ENCODE results near the gene CPXM1.

The CPXM1 gene

GRCh38 chr20:2767768-2768631 is 32.4 kb downstream of the CPXM1 start:
- no peak for TF ChIP-seq ZC3H10 (CRISPR knock-in tag; IDR thresholded peaks at IDR 0.05)
- TF ChIP-seq TSHZ2 (CRISPR knock-in tag; IDR thresholded peaks at IDR 0.05) = no peak
- no peak for TF ChIP-seq PATZ1 (CRISPR knock-in tag; IDR thresholded peaks at IDR 0.05; ENCODE audit: borderline replicate concordance)
- TF ChIP-seq GLIS3 (CRISPR knock-in tag; IDR thresholded peaks at IDR 0.05) = no peak
- TF ChIP-seq CSRNP3 (CRISPR knock-in tag; IDR thresholded peaks at IDR 0.05) = no peak
- TF ChIP-seq TOX (CRISPR knock-in tag; IDR thresholded peaks at IDR 0.05; ENCODE audit: borderline replicate concordance) = no peak
- no peak for TF ChIP-seq SNAI2 (CRISPR knock-in tag; IDR thresholded peaks at IDR 0.05)
- no peak for TF ChIP-seq ZFP3 (CRISPR knock-in tag; IDR thresholded peaks at IDR 0.05)
- no peak for TF ChIP-seq RARB (CRISPR knock-in tag; IDR thresholded peaks at IDR 0.05)
- ATAC-seq = peak; percentile 90

GRCh38 chr20:2763186-2763585 is 37.2 kb downstream of the CPXM1 start:
- TF ChIP-seq BACH2 (CRISPR knock-in tag; IDR thresholded peaks at IDR 0.05; ENCODE audit: borderline replicate concordance) (no peak), ARNTL (CRISPR knock-in tag; IDR thresholded peaks at IDR 0.05; ENCODE audit: borderline replicate concordance, low read depth) (no peak), OSR1 (CRISPR knock-in tag; IDR thresholded peaks at IDR 0.05) (no peak), TOX (CRISPR knock-in tag; IDR thresholded peaks at IDR 0.05; ENCODE audit: borderline replicate concordance) (no peak), ZNF8 (CRISPR knock-in tag; IDR thresholded peaks at IDR 0.05) (no peak), CREB5 (CRISPR knock-in tag; IDR thresholded peaks at IDR 0.05; ENCODE audit: low read depth) (no peak), TSHZ2 (CRISPR knock-in tag; IDR thresholded peaks at IDR 0.05) (no peak), PATZ1 (CRISPR knock-in tag; IDR thresholded peaks at IDR 0.05; ENCODE audit: borderline replicate concordance) (no peak), ISL1 (CRISPR knock-in tag; IDR thresholded peaks at IDR 0.05) (no peak), ESRRG (CRISPR knock-in tag; IDR thresholded peaks at IDR 0.05) (no peak), ZC3H10 (CRISPR knock-in tag; IDR thresholded peaks at IDR 0.05) (no peak), POU6F1 (CRISPR knock-in tag; IDR thresholded peaks at IDR 0.05; ENCODE audit: borderline replicate concordance, low read depth) (no peak), GLIS3 (CRISPR knock-in tag; IDR thresholded peaks at IDR 0.05) (no peak), RARB (CRISPR knock-in tag; IDR thresholded peaks at IDR 0.05) (no peak), ZNF565 (CRISPR knock-in tag; conservative IDR thresholded peaks at IDR 0.05; ENCODE audit: low read depth) (no peak), CSDC2 (CRISPR knock-in tag; IDR thresholded peaks at IDR 0.05) (no peak), ZFP3 (CRISPR knock-in tag; IDR thresholded peaks at IDR 0.05) (no peak), SNAI2 (CRISPR knock-in tag; IDR thresholded peaks at IDR 0.05) (no peak)
- peak; percentile 19; the same call in 2 of the 3 replicates for ATAC-seq

Data from SK-N-SH treated with all-trans-retinoic acid at 6 μM for 48 hours (cell line).